GM13976 (cell line): ENCODE data around the gene GOSR2.
"Not testable (repeated sequence)": the region's sequence is repeated elsewhere in the genome, so short reads cannot be mapped to it uniquely, and the experiment has no call there.

Experiments used
- DNase-seq: peaks from one replicate; pipeline ENCODE4 v3.0.0; 2012; ENCODE audit warnings: low spot score
- CTCF ChIP-seq: IDR thresholded peaks from 2 replicates; pipeline ENCODE4 v1.5.1; 2012; ENCODE audit warnings: borderline replicate concordance, mild to moderate bottlenecking; ENCODE audit not compliant: insufficient read depth; ENCODE audit errors: extremely low read depth, missing control alignments, control extremely low read depth
- in situ Hi-C: fragments of 300-500 bp; cut with MboI; formaldehyde crosslinking; loops from one replicate; pipeline ENCODE4 v1.12.0; 2022; ENCODE audit warnings: low sequenced_read_pairs, mixed read lengths, inconsistent platforms; ENCODE audit not compliant: unreplicated experiment

Gene GOSR2

DNA sequence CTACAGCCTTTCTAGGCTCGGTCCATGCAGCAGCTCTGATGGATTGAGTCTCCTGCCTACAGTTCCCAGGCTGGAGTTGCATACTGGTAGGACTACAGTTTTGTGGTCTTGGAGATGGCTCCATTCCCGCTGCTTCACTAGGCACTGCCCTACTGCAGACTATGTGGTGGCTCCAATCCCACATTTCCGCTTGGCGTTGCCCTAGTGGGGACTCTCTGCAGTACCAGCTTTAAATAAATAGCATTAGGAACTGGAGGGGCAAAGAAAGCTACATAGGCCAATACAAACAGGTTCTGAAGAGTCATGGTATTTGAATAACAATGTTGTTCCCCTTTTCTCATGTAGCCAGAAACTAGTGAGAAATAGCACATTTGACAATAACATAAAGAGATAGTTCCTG is 5.4 kb upstream of the GOSR2 start:
- no peak for TF ChIP-seq CTCF
- no peak for DNase-seq
- in situ Hi-C loops = no loop called here

- in situ Hi-C loops, DNase-seq: not testable (repeated sequence)
These were observed 998 bp upstream of the GOSR2 start for GRCh38 chr17:46921962-46922361.

DNA sequence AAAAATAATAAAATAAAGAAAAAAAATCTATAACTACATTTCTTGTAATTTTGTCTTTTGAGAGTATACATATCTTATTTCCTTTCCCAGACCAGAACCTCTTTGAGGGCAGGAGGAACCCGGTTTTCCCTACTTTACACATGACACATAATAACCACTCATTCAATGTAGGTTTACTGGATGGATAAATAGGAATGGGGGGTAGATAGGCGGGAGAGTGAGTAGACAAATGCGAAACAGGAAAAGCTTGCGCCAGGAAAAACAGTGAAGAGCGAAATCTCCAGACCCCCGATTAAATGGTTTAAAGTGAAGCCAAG is 515 bp upstream of the GOSR2 start:
- no peak for DNase-seq
- in situ Hi-C loops = no loop called here
- TF ChIP-seq CTCF = no peak

DNA sequence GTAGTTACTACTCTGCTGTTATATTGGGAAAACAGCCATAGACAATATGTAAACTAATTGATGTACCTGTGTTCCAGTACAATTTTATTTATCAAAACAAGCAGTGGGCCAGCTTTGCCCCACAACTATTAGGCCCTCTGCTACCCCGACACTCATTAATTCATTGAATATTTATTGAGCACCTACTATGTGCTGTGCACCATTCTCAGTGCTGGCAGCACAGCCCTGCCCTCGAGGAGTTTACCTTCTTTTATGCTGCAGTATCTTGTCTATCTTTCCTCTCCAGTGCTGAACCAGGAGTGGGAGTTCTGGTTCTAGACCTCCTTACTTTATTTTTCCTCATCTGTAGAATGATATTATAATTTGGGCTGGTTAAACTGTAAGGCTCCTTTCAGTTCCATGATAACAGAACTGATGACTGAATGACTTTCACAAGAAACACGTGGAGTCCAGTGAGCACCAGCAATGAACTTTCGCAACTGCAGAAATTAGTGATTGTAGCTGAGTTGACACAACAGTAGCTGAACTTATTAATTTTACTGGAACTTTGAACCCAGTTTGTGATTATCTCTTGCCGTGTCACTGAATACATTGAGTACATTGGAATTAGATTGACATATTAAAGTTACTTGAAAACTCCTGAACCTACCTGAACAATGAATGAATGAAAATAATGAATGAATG is 2.4 kb downstream of the GOSR2 start:
- DNase-seq = no peak
- in situ Hi-C loops = no loop called here
- no peak for TF ChIP-seq CTCF

GRCh38 chr17:46928467-46929261 is 5.7 kb downstream of the GOSR2 start:
- DNase-seq = no peak
- in situ Hi-C loops = no loop called here
- TF ChIP-seq CTCF = no peak

DNA sequence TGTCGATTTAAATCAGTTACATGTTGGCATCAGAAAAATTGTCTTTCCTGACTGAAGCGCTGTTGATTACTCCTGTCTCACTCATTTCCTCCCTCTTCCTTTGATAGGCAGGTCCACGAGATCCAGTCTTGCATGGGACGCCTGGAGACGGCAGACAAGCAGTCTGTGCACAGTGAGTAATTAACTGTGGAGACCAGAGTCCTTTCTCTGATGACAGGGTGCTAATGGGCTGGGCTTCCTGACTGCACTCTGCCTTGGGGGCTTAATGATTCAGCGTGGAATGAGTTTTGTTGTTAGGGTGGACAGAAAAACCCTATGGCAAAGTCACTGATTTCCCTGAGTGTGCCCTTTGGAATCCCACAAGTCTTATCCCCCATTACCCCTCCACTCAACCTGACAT is 6.5 kb downstream of the GOSR2 start:
- TF ChIP-seq CTCF = no peak
- in situ Hi-C loops = no loop called here

GRCh38 chr17:46930051-46930450 is 7.1 kb downstream of the GOSR2 start:
- no peak for DNase-seq
- TF ChIP-seq CTCF = no peak
- in situ Hi-C loops = no loop called here

More for the DNA sequence above, 6.5 kb downstream of the GOSR2 start:
- DNase-seq = no peak
